HG02885 (cell line): ENCODE measurements around the gene AGRN.
"Not testable (repeated sequence)": the region's sequence is repeated elsewhere in the genome, so short reads cannot be mapped to it uniquely, and the experiment has no call there.

ENCODE experiments used
- ATAC-seq: cut with Tn5 transposase; IDR thresholded peaks from one replicate; pipeline ENCODE4 v1.9.1; 2021; ENCODE audit warnings: mild to moderate bottlenecking; ENCODE audit not compliant: unreplicated experiment, poor library complexity

AGRN gene

DNA sequence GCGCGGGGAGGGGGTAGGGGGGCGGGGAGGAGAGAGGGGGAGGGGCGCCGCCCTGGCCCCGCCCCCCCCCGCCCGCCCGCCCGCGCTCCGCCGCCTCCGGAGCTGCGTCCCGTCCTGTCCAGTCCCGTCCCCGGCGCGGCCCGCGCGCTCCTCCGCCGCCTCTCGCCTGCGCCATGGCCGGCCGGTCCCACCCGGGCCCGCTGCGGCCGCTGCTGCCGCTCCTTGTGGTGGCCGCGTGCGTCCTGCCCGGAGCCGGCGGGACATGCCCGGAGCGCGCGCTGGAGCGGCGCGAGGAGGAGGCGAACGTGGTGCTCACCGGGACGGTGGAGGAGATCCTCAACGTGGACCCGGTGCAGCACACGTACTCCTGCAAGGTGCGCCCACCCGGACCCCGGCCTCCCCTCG lies at the start of gene AGRN:
AGRN (plus strand) TSS at position 121 of the 405 bp plus-strand sequence; CDS start at position 174, 53 bp downstream.
- peak; percentile 39 for ATAC-seq

DNA sequence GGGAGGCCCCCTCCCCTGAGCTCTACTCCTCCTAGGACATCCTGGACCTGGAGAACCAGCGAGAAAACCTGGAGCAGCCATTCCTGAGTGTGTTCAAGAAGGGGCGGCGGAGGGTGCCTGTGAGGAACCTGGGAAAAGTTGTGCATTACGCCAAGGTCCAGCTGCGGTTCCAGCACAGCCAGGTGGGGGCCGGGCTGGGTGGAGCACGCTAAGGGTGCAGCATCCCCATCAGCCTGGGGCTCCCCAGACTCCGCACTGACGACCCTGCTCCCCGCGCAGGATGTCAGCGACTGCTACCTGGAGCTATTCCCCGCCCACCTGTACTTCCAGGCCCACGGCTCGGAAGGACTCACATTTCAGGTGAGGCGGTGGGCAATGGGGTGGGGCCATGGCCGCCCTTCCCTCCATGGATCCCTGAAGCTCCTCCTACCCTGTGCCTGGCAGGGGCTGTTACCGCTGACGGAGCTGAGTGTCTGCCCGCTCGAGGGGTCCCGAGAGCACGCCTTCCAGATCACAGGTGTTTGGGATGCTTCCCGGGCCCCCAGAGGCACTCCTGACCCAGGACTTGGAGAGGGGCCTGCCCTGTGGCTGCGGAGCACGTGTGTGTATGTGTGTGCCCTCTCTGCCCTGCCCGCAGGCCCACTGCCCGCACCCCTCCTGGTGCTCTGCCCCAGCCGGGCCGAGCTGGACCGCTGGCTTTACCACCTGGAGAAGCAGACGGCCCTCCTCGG lies 49.5 kb upstream of the AGRN start:
- no peak for ATAC-seq

DNA sequence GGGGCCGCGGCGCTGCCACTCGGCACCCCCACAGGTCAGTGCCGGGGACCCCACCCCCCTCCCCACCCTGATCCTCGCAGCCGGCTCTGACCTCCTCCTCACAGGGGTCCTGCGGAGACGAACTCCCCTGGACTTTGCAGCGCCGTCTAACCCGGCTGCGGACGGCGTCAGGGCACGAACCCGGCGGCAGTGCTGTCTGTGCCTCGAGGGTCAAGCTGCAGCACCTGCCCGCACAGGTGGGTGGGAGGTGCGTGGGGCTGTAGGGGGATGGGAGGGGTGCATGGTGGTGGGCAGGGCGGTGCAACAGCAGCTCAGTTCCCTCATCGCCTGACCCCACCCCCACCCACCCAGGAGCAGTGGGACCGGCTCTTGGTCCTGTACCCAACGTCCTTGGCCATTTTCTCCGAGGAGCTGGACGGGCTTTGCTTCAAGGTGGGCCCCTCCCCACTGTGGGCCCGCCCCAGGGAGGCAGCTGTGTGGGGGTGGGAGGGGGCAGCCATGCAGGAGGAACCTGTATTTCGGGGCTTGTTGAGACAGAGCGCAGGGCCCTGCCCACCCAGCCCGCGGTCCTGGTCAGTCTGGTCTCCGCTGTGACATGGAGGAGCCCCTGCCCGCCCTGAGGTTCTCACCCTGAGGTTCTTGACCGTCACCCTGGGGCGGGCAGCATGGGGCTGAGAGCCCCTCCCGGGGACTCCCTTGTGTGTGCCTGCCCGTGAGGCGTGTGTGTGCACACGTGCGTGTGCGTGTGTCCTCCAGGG lies 48.8 kb upstream of the AGRN start:
- ATAC-seq = no peak

DNA sequence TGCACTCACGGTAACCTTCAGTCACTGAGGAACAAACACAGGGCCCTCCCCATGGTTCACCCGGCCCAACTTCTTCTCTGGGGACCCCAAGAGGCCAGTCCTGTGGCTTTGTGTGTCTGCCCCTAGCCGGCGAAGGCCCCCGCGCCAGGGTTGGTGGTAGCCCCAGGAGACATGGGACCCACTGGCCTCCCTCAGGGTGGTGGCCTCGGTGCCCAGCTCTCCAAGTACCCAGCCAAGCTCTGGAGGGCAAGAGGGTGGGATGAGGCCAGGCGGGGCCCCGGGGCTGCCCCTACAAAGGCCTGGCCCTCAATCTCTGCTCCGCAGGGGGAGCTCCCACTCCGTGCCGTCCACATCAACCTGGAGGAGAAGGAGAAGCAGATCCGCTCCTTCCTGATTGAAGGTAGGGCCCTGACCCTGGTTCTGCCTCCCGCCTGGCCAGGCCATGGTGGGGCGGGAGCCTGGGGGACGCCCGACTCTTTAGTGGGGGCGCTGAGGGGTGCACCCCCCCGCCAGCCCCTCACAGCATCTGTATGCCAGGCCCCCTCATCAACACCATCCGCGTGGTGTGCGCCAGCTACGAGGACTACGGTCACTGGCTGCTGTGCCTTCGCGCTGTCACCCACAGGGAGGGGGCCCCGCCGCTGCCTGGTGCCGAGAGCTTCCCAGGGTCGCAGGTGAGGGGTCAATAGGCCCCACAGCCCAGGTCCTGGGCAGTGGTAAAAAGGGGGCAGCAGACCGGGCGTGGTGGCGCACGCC lies 48.0 kb upstream of the AGRN start:
- no peak for ATAC-seq

DNA sequence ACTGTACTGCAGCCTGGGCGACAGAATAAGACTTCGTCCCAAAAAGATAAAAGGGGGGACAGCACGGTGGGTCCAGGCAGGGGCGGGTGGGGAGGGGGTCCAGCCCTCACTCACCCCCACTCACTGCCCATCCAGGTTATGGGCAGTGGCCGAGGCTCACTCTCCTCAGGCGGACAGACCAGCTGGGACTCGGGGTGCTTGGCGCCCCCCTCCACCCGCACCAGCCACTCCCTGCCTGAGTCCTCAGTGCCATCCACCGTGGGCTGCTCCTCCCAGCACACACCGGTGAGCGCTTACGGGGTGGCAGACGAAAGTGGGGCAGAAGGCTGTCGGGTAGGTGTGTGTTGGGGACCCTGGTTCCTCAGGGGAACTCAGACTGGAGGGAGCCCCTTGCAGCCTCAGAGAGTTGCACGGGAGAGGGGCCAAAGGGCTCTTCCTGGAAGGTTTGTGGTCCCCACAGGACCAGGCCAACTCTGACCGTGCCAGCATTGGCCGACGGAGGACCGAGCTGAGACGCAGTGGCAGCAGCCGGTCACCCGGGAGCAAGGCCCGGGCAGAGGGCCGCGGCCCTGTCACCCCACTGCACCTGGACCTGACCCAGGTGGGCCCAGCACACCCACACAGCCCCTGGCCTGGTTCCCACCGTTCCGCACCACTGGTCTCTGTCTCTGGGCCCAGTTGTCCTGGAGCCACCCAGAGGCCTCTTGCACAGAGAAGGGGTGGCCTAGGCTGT lies 47.0 kb upstream of the AGRN start:
- no peak for ATAC-seq

DNA sequence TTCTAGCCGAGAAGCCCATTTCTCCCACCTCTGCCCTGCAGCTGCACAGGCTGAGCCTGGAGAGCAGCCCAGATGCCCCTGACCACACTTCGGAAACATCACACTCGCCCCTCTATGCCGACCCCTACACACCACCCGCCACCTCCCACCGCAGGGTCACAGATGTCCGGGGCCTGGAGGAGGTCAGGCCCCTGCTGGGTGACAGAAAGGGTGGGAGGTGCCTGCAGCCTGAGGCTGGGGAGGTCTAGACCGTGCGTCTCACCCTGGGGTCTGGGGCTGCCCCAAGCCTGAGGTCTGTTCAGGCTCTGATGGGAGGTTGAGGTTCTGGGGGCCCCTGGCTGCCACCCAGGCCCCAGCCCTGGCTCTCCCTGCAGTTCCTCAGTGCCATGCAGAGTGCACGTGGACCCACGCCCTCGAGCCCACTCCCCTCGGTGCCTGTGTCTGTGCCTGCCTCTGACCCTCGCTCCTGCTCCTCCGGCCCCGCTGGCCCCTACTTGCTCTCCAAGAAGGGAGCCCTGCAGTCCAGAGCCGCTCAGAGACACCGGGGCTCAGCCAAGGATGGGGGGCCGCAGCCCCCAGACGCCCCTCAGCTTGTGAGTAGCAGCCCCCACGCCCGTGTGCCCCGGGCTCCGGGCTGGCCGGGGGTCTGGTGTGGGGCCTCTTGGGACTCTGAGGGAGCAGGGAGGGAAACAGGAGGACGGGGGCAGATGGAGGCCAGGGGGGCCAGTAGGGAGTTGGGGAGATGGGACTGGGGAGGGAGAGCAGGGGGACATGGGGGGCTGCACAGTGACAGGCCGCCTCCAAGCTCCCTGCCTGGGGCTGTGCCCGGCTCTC lies 46.2 kb upstream of the AGRN start:
- ATAC-seq = no peak

DNA sequence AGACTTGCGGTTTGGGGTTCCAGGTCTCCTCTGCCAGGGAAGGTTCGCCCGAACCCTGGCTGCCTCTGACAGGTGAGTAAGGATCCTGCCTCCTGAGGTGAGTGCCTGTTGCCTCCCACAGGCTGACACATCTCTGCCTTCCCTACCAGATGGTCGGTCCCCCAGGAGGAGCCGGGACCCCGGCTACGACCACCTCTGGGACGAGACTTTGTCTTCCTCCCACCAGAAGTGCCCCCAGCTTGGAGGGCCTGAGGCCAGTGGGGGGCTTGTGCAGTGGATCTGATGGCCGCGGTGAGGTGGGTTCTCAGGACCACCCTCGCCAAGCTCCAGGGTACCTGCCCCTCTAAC lies 45.7 kb upstream of the AGRN start:
- ATAC-seq = no peak

DNA sequence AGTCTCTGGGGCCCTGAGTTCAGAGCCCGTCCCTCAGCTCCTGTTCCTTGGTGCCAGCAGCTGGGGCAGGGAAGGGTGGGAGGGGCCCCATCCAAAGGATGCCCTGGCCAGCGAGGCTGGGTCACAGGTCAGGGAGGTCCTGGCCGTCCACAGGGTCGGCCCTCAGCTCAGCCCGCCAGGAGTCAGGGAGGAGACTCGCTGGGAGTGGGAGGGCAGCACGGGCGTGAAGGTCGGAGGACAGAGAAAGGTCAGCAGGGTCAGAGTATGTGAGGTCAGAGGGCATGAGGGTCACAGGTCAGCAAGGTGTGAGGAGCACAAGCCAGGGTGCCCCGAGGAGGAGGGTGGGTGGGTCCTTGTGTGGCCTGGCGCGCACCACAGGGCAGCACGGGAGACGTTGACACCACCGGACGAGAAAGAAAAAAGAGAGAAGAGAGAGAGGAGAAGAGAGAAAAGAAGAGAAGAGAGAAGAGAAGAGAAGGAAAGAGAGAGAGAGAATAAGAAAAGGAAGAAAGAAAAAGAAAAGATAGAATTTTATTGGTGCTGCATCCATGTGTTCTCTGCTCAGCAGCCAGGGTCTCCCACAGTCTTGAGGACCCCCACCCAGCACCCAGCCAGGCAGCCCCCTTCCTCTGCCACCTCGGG lies 45.1 kb upstream of the AGRN start:
- no peak for ATAC-seq

DNA sequence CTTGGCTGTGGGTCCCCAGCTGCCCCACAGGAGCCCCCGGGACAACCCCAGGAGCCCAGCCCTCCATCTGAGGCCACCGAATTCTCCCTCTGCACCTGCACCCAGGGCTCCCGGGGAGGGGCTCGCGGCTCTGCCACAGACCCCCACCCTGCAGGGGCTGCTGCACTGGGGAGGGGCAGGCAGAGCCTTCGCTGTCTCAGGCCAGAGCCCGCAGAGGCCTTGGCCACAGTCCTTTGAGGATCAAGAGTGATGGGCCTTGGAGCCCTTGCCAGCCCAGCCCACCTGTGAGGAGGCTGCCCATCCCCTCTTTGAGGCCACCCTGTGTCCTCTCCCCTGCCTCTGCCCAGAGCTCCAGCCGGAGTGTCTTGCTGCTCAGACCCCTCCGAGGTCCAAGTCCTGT lies 44.6 kb upstream of the AGRN start:
- ATAC-seq = no peak

DNA sequence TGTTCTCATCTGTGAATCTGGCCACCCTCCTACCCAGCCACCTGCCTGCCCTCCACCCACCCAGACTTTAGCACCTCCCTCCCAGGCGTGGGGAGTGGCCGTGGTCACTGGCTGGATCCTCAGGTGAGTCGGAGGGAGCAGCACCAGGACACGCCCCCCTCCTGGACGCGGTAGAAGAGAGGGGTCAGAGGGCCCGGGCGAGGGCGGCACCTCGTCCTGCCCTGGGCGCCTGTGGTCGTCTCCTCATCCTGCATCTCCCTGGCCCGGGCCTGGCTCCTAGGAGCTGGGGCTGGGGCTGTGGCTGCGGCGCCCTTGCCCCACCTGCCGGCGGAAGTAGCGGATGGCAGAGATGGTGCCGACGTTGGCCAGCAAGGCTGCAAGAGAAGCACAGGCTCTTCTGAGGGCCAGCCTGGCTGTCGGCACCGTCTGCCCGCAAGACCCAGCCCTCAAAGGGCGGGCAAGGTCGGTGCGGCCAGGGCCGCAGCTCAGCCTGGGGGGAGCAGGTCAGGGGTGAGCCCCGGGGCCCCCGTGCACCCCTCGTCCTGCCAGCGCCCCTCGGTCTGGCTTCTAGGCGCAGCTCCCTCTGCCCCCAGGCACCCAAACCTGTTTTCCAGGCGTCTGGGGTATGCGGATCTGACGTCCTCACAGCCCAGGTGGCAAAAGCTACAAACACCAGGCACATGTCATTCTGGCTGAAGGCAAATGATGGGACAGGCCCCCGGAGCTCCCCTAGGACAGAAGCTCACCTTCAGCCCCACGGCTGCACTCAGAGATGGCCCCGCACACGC lies 43.8 kb upstream of the AGRN start:
- ATAC-seq = no peak

DNA sequence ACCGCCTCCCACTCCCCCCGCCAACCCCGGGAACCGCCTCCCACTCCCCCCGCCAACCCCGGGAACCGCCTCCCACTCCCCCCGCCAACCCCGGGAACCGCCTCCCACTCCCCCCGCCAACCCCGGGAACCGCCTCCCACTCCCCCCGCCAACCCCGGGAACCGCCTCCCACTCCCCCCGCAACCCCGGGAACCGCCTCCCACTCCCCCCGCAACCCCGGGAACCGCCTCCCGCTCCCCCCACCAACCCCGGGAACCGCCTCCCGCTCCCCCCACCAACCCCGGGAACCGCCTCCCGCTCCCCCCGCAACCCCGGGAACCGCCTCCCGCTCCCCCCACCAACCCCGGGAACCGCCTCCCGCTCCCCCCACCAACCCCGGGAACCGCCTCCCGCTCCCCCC lies 43.1 kb upstream of the AGRN start:
- ATAC-seq = not testable (repeated sequence)

DNA sequence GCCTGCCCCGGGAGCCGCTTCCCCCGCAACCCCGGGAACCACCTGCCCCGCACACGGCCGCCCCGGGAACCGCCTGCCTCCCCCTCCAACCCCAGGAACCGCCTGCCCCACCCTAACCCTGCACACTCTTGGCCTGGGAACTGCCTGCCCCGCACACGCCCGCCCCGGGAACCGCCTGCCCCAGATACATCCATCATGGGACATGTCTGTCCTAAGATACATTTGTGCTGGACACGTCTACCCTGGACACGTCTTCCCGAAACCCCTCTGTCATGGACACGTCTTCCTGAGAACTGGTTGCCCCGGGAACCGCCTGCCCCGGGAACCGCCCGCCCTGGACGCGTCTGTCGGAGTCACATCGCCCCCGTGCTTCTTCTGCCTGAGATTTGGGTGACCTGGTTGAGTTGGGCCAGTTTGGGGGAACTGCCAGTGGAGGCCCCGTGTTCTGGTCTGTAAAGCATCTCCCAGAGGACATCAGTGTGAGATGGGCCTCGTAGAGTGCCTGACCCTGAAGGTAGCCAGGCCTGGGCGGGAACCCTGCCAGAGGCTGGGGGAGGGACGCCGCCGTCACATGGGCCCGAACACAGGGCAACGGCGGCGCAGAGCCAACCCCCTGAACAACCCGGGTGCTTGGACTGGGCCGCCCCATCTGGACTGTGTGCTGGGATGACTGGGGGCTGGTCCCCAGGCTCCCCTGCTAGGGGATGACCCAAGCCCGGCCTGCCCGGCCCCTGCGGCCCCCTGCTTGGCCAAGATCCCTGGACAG lies 41.7 kb upstream of the AGRN start:
- no peak for ATAC-seq

DNA sequence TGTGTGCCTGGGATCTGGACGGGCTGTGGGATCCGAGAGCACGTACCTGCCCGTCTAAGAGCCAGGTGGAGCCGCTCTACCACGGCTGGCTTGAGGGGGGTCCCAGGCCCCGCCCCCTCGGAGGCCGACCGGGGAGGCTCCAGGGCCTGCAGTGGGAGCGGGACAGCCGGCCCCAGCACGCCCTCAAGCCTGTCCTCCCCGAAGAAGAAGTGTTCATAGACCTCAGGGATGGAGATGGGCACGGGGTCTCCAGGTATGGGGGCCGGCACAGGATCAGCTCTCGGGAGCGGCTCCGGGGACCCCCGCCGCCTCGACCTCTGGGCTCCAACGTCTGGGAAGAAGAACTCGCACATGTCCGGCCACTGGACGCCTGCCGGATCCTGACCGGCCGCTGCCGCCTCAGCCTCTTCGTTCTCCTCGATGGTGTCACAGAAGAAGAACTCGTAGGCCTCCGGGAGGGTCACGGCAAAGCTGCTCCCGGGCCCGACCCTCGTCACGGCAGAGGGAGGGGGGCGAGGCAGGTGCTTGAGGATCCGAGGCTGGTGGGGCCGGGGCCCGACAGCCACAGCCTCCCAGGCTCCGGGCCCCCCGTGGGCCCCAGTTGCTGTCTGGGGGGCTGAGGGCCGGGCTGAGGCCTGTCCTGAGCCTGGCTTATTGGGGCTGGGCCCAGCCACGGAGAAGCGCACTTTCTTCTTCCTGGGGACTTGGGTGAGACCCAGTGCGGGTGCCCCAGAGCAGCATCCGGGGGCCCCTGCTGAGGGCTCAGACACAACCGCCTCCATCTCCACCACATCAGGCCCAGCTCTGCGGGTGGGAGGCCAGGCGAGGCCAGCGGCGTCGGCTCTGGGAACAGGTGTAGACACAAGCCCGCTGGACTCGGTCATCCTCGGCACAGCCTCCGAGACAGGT lies 40.8 kb upstream of the AGRN start:
- ATAC-seq = no peak

DNA sequence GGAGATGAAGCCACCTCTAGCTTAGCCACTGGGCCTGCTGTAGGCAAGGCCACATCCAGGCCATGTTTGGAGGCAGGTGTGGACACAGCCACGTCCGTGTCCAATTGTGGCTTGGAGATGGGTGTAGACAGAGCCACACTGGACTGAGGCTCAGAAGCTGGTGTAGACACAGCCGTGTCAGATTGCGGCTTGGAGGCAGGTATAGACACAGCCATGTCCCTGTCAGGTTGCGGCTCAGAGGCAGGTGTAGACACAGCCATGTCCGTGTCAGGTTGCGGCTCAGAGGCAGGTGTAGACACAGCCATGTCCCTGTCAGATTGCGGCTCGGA lies 40.2 kb upstream of the AGRN start:
- no peak for ATAC-seq

DNA sequence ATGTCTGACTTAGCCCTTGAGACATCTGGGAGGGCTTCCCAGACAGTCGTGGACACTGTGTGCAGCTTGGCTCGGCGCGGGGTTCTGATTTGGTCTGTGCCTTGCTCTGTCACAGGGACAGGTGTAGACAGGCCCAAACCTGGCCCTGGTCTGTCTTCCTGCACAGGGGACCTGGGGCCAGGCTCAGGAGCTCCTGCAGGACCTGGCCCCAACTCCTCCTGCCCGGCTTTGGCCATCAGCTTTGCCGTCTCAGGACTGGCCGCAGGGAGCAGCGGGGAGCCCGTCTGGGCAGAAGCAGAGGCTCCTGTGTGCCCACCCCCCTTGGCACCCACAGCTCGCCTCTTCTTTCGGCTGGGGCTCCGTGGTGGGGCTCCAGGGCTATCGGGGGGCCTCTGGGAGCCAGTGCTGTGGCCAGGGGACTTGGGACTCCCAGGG lies 39.8 kb upstream of the AGRN start:
- no peak for ATAC-seq

DNA sequence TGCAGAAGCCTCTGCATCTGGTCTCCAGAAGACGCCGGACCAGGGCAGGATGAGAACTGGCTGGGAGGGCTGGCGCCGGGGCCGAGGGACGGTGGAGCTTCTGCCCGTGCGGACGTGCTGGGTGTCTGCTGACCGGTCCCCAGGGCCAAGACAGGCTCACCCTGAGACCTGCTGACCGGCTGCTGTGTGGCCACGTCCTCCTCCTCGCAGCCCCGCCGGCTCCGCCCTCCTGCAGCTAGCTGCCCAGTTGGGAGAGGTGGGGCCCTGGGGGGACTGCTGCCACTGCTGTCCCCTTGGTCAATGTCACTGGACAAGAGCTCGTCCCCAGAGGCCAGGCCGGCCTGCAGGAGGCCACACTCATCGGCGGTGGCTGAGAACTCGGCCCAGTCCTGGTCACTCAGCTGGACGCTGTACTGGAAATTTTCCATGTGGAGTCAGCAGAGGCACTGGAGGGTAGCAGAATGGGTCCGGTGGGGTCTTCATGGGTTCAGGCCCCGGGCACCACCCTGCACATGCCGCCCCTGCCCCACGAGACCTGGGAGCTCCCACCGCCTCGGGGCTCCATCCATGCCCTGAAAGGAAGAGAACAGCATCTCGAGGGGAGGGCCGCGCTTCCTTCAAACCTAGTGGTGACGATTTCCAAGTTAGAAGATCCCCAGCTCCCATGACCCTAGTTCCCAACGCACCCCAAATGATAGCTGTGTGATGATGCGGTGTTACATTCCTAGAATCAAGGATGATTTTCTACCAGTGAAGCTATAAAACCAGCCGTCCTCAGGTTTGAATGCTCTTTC lies 39.1 kb upstream of the AGRN start:
- ATAC-seq = no peak
